ENCODE measurements around the gene HES4. TPM values are rescaled to one million over a fixed set of nuclear protein-coding genes. Genes with fewer than 3 reads are reported as not detected.

The HES4 gene
- total and polyA plus RNA-seq, 8 donors: 4.0 to 212 (median 29.3) TPM; not detected in 1

DNA sequence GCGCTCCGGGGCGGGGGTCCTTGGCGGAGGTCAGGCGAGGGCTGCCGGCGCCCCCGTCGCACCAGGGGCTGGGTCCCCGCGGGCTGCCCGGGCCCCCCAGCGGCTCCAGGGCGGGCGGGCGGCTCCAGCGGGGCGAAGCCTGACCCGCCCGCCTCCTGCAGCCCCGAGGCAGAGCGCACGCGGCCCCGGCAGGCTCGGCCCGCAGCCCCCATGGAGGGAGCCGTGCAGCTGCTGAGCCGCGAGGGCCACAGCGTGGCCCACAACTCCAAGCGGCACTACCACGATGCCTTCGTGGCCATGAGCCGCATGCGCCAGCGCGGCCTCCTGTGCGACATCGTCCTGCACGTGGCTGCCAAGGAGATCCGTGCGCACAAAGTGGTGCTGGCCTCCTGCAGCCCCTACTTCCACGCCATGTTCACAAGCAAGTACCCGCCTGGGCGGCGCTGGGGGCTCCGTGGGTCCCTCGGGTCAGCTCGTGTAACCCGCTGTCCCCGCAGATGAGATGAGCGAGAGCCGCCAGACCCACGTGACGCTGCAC is 38.7 kb downstream of the HES4 start:
- Histone ChIP-seq H3K4me1 (peaks cover 35 to 54% (median 51%) of the 10 kb centered on the region in 4 donors), H3K27ac (peak overlapping the region in 2 of 5 donors; percentile 72 to 80)
- intact Hi-C loops (cut with DNase I; ENCODE audit: low total_unique reads): no loop called here

DNA sequence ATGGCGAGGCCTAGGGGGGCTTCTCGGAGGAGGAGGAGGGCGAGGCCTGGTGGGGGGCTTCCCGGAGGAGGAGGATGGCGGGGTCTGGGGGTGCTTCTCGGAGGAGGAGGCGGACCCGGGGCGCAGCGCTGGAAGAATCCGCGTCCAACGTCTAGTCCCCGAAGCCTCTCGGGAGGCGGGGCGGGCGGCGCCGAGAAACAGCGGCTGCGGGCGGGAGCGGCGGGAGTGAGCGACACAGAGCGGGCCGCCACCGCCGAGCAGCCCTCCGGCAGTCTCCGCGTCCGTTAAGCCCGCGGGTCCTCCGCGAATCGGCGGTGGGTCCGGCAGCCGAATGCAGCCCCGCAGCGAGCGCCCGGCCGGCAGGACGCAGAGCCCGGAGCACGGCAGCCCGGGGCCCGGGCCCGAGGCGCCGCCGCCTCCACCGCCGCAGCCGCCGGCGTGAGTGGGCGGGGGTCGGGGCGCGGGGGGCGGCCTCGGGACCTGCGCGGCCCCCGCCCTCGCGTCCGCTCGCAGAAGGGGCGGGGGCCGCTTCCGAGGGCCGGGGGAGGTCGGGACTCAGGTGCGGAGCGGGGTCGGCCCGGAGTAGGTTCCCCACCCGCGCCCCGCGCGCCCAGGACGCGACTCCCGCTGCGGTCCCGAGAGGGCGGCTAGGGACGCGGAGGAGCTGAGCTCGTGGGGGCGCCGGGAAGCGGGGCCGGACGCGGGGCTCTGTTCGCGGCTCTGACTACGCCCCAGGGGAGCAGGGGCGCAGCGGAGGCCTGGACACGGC is 39.4 kb downstream of the HES4 start, which contains the start of gene KLHL17:
Gene KLHL17, plus strand, starts transcription at position 222 of the 769 bp plus-strand sequence. Its CDS starts 110 bp downstream, at position 332.
- intact Hi-C loops (cut with DNase I; ENCODE audit: low total_unique reads): no loop called here
- Histone ChIP-seq H3K9me3 (no peaks in the 10 kb centered on the region), H3K36me3 (peaks cover 26 to 49% (median 41%) of the 10 kb centered on the region in 4 donors), H3K4me1 (peaks cover 29 to 47% (median 44%) of the 10 kb centered on the region in 4 donors), H3K27me3 (peaks cover 0 to 6% (median 0%) of the 10 kb centered on the region in 3 donors), H3K27ac (peak within 1 kb of the TSS in 2 of 5 donors; percentile 72 to 80), H3K4me3 (peak within 1 kb of the TSS; percentile 99 to 100 (median 100))
- WGBS, 5 donors: 0 to 3% (median 1%) methylated on average over 26 to 108 of the region's 109 CpGs
- TF ChIP-seq EP300 (IDR thresholded peaks at IDR 0.05) (no peak), POLR2AphosphoS5 (IDR thresholded peaks at IDR 0.05) (no peak), POLR2A (IDR thresholded peaks at IDR 0.05) (no peak)
- TF ChIP-seq, protein P1, sequence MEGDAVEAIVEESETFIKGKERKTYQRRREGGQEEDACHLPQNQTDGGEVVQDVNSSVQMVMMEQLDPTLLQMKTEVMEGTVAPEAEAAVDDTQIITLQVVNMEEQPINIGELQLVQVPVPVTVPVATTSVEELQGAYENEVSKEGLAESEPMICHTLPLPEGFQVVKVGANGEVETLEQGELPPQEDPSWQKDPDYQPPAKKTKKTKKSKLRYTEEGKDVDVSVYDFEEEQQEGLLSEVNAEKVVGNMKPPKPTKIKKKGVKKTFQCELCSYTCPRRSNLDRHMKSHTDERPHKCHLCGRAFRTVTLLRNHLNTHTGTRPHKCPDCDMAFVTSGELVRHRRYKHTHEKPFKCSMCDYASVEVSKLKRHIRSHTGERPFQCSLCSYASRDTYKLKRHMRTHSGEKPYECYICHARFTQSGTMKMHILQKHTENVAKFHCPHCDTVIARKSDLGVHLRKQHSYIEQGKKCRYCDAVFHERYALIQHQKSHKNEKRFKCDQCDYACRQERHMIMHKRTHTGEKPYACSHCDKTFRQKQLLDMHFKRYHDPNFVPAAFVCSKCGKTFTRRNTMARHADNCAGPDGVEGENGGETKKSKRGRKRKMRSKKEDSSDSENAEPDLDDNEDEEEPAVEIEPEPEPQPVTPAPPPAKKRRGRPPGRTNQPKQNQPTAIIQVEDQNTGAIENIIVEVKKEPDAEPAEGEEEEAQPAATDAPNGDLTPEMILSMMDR (IDR thresholded peaks at IDR 0.05): no peak
- DNase-seq: peak; percentile 80 to 88

More for the DNA sequence above, 38.7 kb downstream of the HES4 start:
- Histone ChIP-seq H3K9me3 (no peaks in the 10 kb centered on the region), H3K36me3 (peaks cover 20 to 43% (median 34%) of the 10 kb centered on the region in 4 donors), H3K4me3 (peak overlapping the region; percentile 99 to 100 (median 100)), H3K27me3 (peaks cover 0 to 7% (median 0%) of the 10 kb centered on the region in 3 donors)
- no peak for TF ChIP-seq POLR2A (IDR thresholded peaks at IDR 0.05)
- no peak for TF ChIP-seq POLR2AphosphoS5 (IDR thresholded peaks at IDR 0.05)
- TF ChIP-seq, protein P1 (IDR thresholded peaks at IDR 0.05): no peak
- TF ChIP-seq EP300 (IDR thresholded peaks at IDR 0.05): no peak
- no peak for DNase-seq
- WGBS, 5 donors: 35 to 87% (median 51%) methylated on average over 3 to 56 of the region's 56 CpGs

DNA sequence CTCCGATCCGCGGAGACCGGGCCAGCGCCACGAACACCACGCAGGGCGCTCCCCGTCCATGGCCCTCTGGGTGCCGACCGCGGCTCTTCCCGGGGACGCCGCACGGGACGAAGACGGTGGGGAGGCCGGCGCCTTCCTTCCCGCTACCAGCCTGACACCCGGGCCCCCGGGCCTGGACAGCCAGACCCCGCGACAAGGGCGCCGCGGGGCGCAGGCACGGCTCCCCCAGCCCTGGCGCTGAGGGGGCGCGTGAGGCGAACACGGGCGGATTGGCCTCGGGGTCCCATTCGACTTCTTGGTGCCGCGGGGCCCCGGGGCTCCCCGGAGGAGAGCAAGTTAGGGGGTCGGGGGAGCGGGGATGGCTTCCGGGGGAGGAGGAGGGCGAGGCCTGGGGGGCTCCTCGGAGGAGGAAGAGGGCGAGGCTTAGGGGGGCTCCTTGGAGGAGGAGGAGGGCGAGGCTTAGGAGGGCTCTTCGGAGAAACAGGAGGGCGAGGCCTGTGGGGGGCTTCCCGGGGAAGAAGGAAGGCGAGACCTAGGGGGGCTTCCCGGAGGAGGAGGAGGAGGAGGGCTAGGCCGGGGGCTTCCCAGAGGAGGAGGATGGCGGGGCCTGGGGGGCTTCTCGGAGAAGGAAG is 40.0 kb downstream of the HES4 start:
- no peak for DNase-seq
- Histone ChIP-seq H3K9me3 (no peaks in the 10 kb centered on the region), H3K36me3 (peaks cover 33 to 53% (median 46%) of the 10 kb centered on the region in 4 donors), H3K4me1 (peaks cover 29 to 45% (median 43%) of the 10 kb centered on the region in 4 donors), H3K27ac (peak overlapping the region in 2 of 5 donors; percentile 72 to 80), H3K4me3 (peak overlapping the region; percentile 99 to 100 (median 100)), H3K27me3 (peaks cover 0 to 6% (median 0%) of the 10 kb centered on the region in 3 donors)
- intact Hi-C loops (cut with DNase I; ENCODE audit: low total_unique reads): no loop called here
- WGBS, 5 donors: 17 to 26% (median 22%) methylated on average over 23 to 57 of the region's 57 CpGs
- TF ChIP-seq, protein P1 (IDR thresholded peaks at IDR 0.05): no peak
- no peak for TF ChIP-seq POLR2AphosphoS5 (IDR thresholded peaks at IDR 0.05)
- TF ChIP-seq EP300 (IDR thresholded peaks at IDR 0.05): no peak
- no peak for TF ChIP-seq POLR2A (IDR thresholded peaks at IDR 0.05)

Data from stomach (tissue), 9 donors.